C4-2B (cell line): Measurements from ENCODE around the gene SPINT2.

Experiments
- H3K27ac ChIP-seq: fragments of 450-650 bp; 2 replicates; pipeline ENCODE4 v1.5.1; 2017
- CTCF ChIP-seq: fragments of 450-650 bp; conservative IDR thresholded peaks from 2 replicates; pipeline ENCODE4 v1.5.1; 2017; ENCODE audit warnings: mild to moderate bottlenecking
- ZFX ChIP-seq: fragments of 450-650 bp; IDR thresholded peaks from 2 replicates; pipeline ENCODE4 v1.6.1; 2017

SPINT2 gene, protein sequence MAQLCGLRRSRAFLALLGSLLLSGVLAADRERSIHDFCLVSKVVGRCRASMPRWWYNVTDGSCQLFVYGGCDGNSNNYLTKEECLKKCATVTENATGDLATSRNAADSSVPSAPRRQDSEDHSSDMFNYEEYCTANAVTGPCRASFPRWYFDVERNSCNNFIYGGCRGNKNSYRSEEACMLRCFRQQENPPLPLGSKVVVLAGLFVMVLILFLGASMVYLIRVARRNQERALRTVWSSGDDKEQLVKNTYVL

GRCh38 chr19:38264486-38265212 lies at the start of gene SPINT2:
Gene SPINT2, plus strand, starts transcription at chr19:38264573. Its CDS starts 320 bp downstream, at chr19:38264893.
- TF ChIP-seq ZFX = peak; percentile 57; the same call in 1 of the 2 replicates
- no peak for TF ChIP-seq CTCF
- H3K27ac ChIP-seq = peak within 1 kb of the TSS; percentile 94

- TF ChIP-seq CTCF (no peak), ZFX (no peak)
- no peak overlapping the region for H3K27ac ChIP-seq
Measured at GRCh38 chr19:38216785-38217641, 47.4 kb upstream of the SPINT2 start.

DNA sequence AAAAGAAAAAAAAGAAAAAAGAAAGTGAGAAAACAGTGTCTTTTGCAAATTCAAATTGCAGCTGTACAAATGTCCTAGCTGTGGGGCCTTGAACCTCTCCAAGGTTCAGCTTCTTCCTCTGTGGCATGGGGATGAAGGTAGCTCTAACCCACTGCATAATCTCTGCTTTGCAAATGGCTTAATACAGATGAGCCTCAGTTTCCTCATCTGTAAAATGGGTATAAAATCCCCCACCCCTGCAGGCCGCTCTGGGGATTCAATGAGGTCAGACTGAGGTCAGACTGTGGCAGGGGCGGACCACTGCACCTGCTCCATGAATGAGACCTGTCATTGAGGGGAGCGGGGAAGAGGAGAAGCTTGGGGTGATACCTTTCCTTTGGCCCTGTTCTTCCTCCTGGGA lies 46.2 kb upstream of the SPINT2 start:
- no peak overlapping the region for H3K27ac ChIP-seq
- TF ChIP-seq ZFX = no peak
- TF ChIP-seq CTCF = no peak

DNA sequence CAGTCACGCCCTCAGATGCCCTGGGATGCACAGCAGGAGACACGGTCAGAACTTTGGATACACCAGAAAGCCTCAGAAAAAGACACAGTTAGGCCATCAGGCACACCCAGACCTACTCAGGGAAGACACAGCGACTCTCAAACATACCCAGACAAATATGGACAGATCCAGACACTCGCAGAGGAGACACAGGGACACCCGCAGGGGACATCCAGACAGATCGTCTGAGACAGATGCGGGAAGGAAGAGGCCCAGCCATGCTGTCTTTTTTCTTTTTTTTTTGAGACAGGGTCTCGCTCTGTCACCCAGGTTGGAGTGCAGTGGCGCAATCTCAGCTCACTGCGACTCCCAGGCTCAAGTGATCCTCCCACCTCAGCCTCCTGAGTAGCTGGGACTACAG lies 45.2 kb upstream of the SPINT2 start:
- H3K27ac ChIP-seq = no peak overlapping the region
- TF ChIP-seq ZFX = no peak
- no peak for TF ChIP-seq CTCF

GRCh38 chr19:38221421-38221820 lies 43.0 kb upstream of the SPINT2 start:
- no peak overlapping the region for H3K27ac ChIP-seq
- TF ChIP-seq CTCF (no peak), ZFX (no peak)

DNA sequence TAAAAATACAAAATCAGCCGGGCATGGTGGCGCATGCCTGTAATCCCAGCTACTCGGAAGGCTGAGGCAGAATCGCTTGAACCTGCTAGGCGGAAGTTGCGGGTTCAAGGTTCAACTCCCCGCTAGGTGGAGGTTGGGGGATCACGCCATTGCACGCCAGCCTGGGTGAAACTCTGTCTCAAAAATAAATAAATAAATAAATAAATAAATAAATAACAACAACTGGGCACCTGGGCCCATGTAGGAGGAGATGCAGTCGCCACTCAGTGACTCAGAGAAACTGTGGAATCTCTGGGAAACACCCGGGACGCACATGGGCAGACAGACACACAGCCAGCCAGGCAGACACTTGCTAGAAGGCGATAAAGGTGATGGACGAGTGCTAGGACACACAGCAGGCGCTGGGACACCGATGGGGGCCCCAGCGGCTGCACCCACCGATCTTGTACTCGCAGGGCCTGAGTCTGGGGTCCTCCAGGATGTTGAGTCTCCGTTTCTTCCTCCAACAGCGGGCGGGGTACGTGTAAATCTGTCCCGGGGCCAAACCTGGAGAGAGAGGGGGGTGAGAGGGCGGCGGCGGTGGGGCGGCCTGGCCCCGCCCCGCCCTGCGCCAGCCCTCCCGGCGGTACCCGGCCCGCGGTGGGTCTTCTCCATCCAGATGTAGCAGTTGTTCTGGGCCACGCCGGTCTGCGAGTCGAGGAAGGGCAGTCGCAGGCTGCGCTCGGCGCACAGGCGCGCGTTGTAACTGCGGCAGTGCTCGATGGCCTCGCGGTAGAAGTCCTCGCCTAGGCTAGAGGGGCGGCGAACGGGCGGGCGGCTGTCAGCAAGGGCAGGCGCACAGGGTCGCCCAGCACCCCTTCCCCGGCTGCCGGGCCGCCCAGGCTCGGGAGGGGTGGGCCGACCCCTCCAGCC lies 42.2 kb upstream of the SPINT2 start:
- TF ChIP-seq CTCF (no peak), ZFX (no peak)
- no peak overlapping the region for H3K27ac ChIP-seq
